ENCODE data around the gene EN2.

DNA sequence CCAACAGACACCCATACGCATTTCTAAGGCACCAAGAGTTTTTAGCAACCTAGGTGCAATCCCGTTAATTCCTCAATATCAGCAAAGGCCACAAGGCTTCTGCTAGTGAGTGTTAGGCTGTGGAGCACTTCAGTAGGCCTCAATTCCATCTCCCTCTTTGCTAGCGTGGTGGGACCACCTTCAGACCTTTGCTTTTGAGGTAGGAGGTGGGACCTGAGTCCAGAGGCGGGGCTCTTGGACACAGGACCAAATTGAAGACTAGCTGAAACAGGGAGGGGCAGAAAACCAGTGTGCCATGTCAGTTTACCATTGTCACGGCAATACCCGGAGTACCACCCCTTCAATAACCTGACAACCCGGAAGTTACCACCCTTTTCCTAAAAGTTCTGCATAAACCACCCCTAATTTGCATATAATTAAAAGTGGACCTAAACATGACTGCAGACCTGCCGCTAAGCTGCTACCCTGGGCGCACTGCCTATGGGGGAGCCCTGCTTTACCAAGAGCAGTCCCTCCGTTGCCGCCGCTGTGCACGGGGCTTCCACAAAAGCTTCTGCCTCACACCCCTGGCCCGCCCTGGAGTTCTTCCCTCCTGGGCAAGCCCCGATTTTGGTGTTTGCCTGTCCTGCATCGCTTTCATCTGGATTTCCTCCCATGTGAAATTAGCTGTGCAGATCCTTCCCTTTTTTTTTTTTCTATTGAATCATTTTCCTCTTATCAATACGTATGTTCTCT is 41.1 kb upstream of the EN2 start:
- TF ChIP-seq, protein P1, sequence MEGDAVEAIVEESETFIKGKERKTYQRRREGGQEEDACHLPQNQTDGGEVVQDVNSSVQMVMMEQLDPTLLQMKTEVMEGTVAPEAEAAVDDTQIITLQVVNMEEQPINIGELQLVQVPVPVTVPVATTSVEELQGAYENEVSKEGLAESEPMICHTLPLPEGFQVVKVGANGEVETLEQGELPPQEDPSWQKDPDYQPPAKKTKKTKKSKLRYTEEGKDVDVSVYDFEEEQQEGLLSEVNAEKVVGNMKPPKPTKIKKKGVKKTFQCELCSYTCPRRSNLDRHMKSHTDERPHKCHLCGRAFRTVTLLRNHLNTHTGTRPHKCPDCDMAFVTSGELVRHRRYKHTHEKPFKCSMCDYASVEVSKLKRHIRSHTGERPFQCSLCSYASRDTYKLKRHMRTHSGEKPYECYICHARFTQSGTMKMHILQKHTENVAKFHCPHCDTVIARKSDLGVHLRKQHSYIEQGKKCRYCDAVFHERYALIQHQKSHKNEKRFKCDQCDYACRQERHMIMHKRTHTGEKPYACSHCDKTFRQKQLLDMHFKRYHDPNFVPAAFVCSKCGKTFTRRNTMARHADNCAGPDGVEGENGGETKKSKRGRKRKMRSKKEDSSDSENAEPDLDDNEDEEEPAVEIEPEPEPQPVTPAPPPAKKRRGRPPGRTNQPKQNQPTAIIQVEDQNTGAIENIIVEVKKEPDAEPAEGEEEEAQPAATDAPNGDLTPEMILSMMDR (IDR thresholded peaks at IDR 0.05) = no peak
- no peak for TF ChIP-seq POLR2A (IDR thresholded peaks at IDR 0.05)

Measured in adrenal gland (tissue), 5 donors.